Eye (tissue), 1 donor: ENCODE data around the gene FN1.

ENCODE experiments used
- DNase-seq: peaks from one replicate; pipeline ENCODE4 v3.0.0-alpha.2; 2015

Gene FN1

GRCh38 chr2:215435870-215436704, at the start of gene FN1:
Gene FN1 (minus strand): TSS chr2:215436068. CDS start chr2:215435802, 266 bp downstream.
- peak; percentile 95 for DNase-seq

GRCh38 chr2:215485032-215485431, 49.2 kb upstream of the FN1 start:
- DNase-seq, result no peak

GRCh38 chr2:215484570-215484969, 48.7 kb upstream of the FN1 start:
- no peak for DNase-seq

GRCh38 chr2:215483431-215483830, 47.6 kb upstream of the FN1 start:
- DNase-seq, result no peak

- DNase-seq, result no peak
These were observed 43.8 kb upstream of the FN1 start for GRCh38 chr2:215479536-215480240.

GRCh38 chr2:215479121-215479520, 43.3 kb upstream of the FN1 start:
- no peak for DNase-seq

- DNase-seq, result no peak
These were observed 40.6 kb upstream of the FN1 start for GRCh38 chr2:215476424-215476823.

GRCh38 chr2:215466097-215466909, 30.4 kb upstream of the FN1 start:
- peak; percentile 24 for DNase-seq

- DNase-seq, result no peak
These were observed 29.4 kb upstream of the FN1 start for GRCh38 chr2:215465256-215465655.

- no peak for DNase-seq
These were observed 26.1 kb upstream of the FN1 start for GRCh38 chr2:215461836-215462532.

- peak; percentile 54 for DNase-seq
These were observed 25.0 kb upstream of the FN1 start for GRCh38 chr2:215460682-215461382.

GRCh38 chr2:215455958-215456357, 20.1 kb upstream of the FN1 start:
- no peak for DNase-seq

GRCh38 chr2:215454519-215455246, 18.8 kb upstream of the FN1 start:
- DNase-seq, result peak; percentile 37

GRCh38 chr2:215452725-215453124, 16.9 kb upstream of the FN1 start:
- DNase-seq, result no peak

GRCh38 chr2:215451012-215451756, 15.3 kb upstream of the FN1 start:
- no peak for DNase-seq

- no peak for DNase-seq
These were observed 14.5 kb upstream of the FN1 start for GRCh38 chr2:215450188-215451011.

- DNase-seq, result no peak
These were observed 11.8 kb upstream of the FN1 start for GRCh38 chr2:215447673-215448081.

GRCh38 chr2:215447056-215447455, 11.2 kb upstream of the FN1 start:
- no peak for DNase-seq

GRCh38 chr2:215442401-215442787, 6.5 kb upstream of the FN1 start:
- no peak for DNase-seq
